ENCODE results near the gene ULBP2. TPM values are rescaled to one million over a fixed set of nuclear protein-coding genes. Genes with fewer than 3 reads are reported as not detected.
A peak's percentile ranks its signal among the peaks of the same experiment; 100 is the strongest.

The ULBP2 gene
- total RNA-seq, 4 donors from 2014 or later, result 2.9 to 11.1 (median 4.6) TPM

- Histone ChIP-seq H3K9me3 (no peaks in the 10 kb centered on the region), H3K27ac (no peak overlapping the region), H3K36me3 (no peaks in the 10 kb centered on the region), H3K27me3 (peaks cover 10 to 98% (median 18%) of the 10 kb centered on the region in 4 donors), H3K4me1 (peaks cover 22 to 28% (median 24%) of the 10 kb centered on the region in 3 donors), H3K4me3 (peak overlapping the region in 2 of 4 donors; percentile 44 to 71)
- no peak for TF ChIP-seq POLR2A (IDR thresholded peaks at IDR 0.05)
- TF ChIP-seq, protein P1, sequence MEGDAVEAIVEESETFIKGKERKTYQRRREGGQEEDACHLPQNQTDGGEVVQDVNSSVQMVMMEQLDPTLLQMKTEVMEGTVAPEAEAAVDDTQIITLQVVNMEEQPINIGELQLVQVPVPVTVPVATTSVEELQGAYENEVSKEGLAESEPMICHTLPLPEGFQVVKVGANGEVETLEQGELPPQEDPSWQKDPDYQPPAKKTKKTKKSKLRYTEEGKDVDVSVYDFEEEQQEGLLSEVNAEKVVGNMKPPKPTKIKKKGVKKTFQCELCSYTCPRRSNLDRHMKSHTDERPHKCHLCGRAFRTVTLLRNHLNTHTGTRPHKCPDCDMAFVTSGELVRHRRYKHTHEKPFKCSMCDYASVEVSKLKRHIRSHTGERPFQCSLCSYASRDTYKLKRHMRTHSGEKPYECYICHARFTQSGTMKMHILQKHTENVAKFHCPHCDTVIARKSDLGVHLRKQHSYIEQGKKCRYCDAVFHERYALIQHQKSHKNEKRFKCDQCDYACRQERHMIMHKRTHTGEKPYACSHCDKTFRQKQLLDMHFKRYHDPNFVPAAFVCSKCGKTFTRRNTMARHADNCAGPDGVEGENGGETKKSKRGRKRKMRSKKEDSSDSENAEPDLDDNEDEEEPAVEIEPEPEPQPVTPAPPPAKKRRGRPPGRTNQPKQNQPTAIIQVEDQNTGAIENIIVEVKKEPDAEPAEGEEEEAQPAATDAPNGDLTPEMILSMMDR (IDR thresholded peaks at IDR 0.05), result no peak
- no peak for DNase-seq
- 81% methylated on average over 5 of the region's 7 CpGs for WGBS, 2 donors
- intact Hi-C loops (cut with DNase I), result no loop called here
These were observed 20.8 kb downstream of the ULBP2 start for GRCh38 chr6:149962461-149963211.

DNA sequence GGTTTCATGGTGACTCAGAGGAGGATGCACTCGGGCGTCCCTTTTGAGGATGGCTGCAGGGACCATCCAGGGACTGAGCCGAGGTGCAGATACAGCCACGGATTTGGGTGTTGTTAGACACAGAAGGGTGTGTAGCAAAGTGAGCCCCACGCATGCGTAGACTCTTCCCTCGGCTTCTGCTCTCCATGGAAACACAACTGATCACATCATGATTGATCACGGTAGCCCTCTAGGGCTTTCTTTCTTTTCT lies 21.3 kb downstream of the ULBP2 start:
- TF ChIP-seq POLR2A (IDR thresholded peaks at IDR 0.05), result no peak
- TF ChIP-seq, protein P1 (IDR thresholded peaks at IDR 0.05), result no peak
- Histone ChIP-seq H3K36me3 (no peaks in the 10 kb centered on the region), H3K4me1 (peaks cover 22 to 28% (median 24%) of the 10 kb centered on the region in 3 donors), H3K27me3 (peaks cover 10 to 98% (median 18%) of the 10 kb centered on the region in 4 donors), H3K4me3 (peak overlapping the region; percentile 35 to 71 (median 50)), H3K9me3 (no peaks in the 10 kb centered on the region), H3K27ac (peak overlapping the region in 2 of 4 donors; percentile 27 to 36)
- intact Hi-C loops (cut with DNase I), result no loop called here
- WGBS, 2 donors, result 4 to 44% methylated on average over 6 of the region's 8 CpGs
- no peak for DNase-seq

DNA sequence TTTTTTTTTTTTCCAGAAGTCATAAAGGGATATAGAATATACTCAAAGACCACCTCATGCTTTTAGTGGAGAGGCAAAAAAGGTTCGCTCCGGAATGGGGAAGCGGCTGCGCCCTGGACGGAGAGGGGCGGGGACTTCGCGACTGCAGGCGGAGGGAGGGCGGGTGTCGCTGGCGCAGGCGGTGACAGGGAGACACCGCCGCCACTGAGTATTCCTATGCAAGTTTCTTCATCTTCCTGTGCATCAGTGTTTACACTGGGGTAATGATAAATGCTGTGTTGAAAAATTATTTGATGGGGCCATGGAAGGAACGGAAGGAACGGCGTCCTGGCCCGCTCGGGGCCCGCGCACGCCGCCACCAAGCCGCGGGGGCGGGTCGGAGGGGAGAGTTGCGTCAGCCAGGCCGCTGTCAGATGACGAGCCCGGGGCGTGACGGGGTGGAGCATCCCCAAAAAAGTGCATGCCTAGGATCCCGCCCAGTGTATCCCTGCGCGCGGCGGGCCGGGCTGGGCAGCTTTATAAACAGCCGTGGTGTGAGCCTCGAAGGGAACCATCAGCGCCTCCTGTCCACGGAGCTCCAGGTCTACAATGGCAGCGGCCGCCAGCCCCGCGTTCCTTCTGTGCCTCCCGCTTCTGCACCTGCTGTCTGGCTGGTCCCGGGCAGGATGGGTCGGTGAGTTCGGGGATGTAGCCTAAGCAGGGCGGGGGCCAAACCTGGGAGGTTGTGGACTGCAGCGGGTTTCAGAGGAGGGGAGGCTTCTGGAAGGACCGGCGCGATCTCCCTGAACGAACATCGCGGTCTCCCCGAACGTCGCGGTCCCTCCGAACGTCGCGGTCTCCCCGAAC lies 21.9 kb downstream of the ULBP2 start, which contains the start of gene ULBP1:
ULBP1 (plus strand) TSS at position 482 of the 846 bp plus-strand sequence; CDS start at position 589, 107 bp downstream.
- intact Hi-C loops (cut with DNase I), result no loop called here
- peaks cover 10 to 100% (median 18%) of the 10 kb centered on the region in 4 donors for H3K27me3 ChIP-seq
- peaks cover 22 to 28% (median 24%) of the 10 kb centered on the region in 3 donors for H3K4me1 ChIP-seq
- TF ChIP-seq, protein P1 (IDR thresholded peaks at IDR 0.05), result no peak
- peak in 1 of 4 donors; percentile 50 for TF ChIP-seq POLR2A (IDR thresholded peaks at IDR 0.05)
- no peaks in the 10 kb centered on the region for H3K36me3 ChIP-seq
- 0% methylated on average over 27 to 33 of the region's 69 CpGs for WGBS, 2 donors
- DNase-seq, result peak; percentile 48
- peak within 1 kb of the TSS in 2 of 4 donors; percentile 27 to 36 for H3K27ac ChIP-seq
- peak within 1 kb of the TSS; percentile 35 to 71 (median 50) for H3K4me3 ChIP-seq
- H3K9me3 ChIP-seq, result no peaks in the 10 kb centered on the region

DNA sequence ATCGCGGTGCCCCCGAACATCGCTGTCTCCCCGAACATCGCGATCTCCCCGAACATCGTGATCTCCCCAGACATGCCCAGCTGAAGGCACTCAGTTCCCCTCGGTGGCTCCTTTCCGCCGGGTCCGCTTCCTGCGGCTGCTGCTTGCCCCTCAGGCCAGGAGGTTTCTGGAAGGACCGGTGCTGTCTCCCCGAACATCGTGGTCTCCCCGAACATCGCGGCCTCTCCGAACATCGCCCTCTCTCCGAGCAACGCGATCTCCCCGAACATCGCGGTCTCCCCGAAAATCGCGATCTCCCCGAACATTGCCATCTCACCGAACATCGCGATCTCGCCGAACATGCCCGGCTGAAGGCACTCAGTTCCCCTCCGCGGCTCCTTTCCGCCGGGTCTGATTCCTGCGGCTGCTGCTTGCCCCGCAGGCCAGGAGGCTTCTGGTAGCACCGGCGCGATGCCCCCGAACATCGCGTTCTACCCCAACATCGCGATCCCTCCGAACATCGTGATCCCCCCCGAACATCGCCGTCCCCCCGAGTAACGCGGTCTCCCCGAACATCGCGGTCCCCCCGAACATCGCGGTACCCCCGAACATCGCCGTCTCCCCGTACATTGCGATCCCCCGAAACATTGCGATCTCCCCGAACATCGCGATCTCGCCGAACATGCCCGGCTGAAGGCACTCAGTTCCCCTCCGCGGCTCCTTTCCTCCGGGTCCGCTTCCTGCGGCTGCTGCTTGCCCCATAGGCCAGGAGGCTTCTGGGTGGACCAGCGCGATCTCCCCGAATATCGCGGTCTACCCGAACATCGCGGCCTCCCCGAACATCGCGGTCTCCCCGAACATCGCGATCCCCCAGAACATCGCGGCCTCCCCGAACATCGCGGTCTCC lies 22.7 kb downstream of the ULBP2 start:
- intact Hi-C loops (cut with DNase I), result no loop called here
- H3K27me3 ChIP-seq, result peaks cover 10 to 100% (median 18%) of the 10 kb centered on the region in 4 donors
- WGBS, 2 donors, result 4 to 8% methylated on average over 10 to 61 of the region's 103 CpGs

More for the DNA sequence above, 22.7 kb downstream of the ULBP2 start:
- Histone ChIP-seq H3K4me1 (peaks cover 22 to 28% (median 24%) of the 10 kb centered on the region in 3 donors), H3K27ac (no peak overlapping the region), H3K36me3 (no peaks in the 10 kb centered on the region), H3K9me3 (no peaks in the 10 kb centered on the region), H3K4me3 (peak overlapping the region; percentile 35 to 71 (median 50))
- TF ChIP-seq, protein P1 (IDR thresholded peaks at IDR 0.05), result no peak
- TF ChIP-seq POLR2A (IDR thresholded peaks at IDR 0.05), result no peak
- no peak for DNase-seq
